IgD-negative memory B cell (primary cell): ENCODE results near the gene ZNF43. TPM values are rescaled to one million over a fixed set of nuclear protein-coding genes. Genes with fewer than 3 reads are reported as not detected.
"Not testable (repeated sequence)": the region's sequence is repeated elsewhere in the genome, so short reads cannot be mapped to it uniquely, and the experiment has no call there.

Experiments
- H3K27ac Mint-ChIP-seq, 3 donors: one replicate each; pipeline ENCODE4 v1.8.0; 2020 to 2022; ENCODE audit warnings: mild to moderate bottlenecking in 3 of 3, mixed read lengths in 3 of 3, moderate library complexity in 1 of 3
- H3K27me3 Mint-ChIP-seq: one replicate; pipeline ENCODE4 v1.8.0; 2021; ENCODE audit warnings: mixed read lengths
- H3K36me3 Mint-ChIP-seq: one replicate; pipeline ENCODE4 v1.8.0; 2020; ENCODE audit warnings: mild to moderate bottlenecking, mixed read lengths
- H3K4me1 Mint-ChIP-seq, 3 donors: one replicate each; pipeline ENCODE4 v1.8.0; 2020 to 2022; ENCODE audit warnings: mixed read lengths in 3 of 3, mild to moderate bottlenecking in 1 of 3
- H3K4me3 Mint-ChIP-seq, 4 donors: one replicate each; pipeline ENCODE4 v1.8.0; 2020 to 2022; ENCODE audit warnings: mild to moderate bottlenecking in 4 of 4, mixed read lengths in 4 of 4, moderate library complexity in 3 of 4
- H3K9me3 Mint-ChIP-seq, 3 donors: one replicate each; pipeline ENCODE4 v1.8.0; 2020 to 2021; ENCODE audit warnings: mixed read lengths in 3 of 3, mild to moderate bottlenecking in 1 of 3
- polyA plus RNA-seq: library from polyadenylated mRNA; unstranded; fragments of 300-500 nt; fragmentation: Illumina TruSeq; gene quantifications from one replicate; pipeline ENCODE4 v1.2.3, GENCODE V29; 2021

Gene ZNF43
- polyA plus RNA-seq, 1 donor from 2014 or later, result 17.0 TPM

GRCh38 chr19:21839976-21840375 lies 4.0 kb upstream of the ZNF43 start:
- H3K4me1 Mint-ChIP-seq, result peaks cover 3 to 14% (median 5%) of the 10 kb centered on the region in 3 donors
- no peaks in the 10 kb centered on the region for H3K27me3 Mint-ChIP-seq
- H3K36me3 Mint-ChIP-seq, result peaks cover 8% of the 10 kb centered on the region
- H3K4me3 Mint-ChIP-seq, result no peak overlapping the region
- H3K27ac Mint-ChIP-seq, result no peak overlapping the region
- H3K9me3 Mint-ChIP-seq, result no peaks in the 10 kb centered on the region

- H3K27ac Mint-ChIP-seq, result no peak overlapping the region
- no peaks in the 10 kb centered on the region for H3K9me3 Mint-ChIP-seq
- no peaks in the 10 kb centered on the region for H3K27me3 Mint-ChIP-seq
- H3K36me3 Mint-ChIP-seq, result peaks cover 6% of the 10 kb centered on the region
- H3K4me1 Mint-ChIP-seq, result peaks cover 3 to 17% (median 8%) of the 10 kb centered on the region in 3 donors
- peak overlapping the region in 1 of 4 donors; percentile 28 for H3K4me3 Mint-ChIP-seq
These were observed 2.7 kb upstream of the ZNF43 start for GRCh38 chr19:21838646-21839045.

- H3K4me1 Mint-ChIP-seq, result peaks cover 12 to 31% (median 20%) of the 10 kb centered on the region in 3 donors
- peak overlapping the region; percentile 98 to 99 (median 98) for H3K27ac Mint-ChIP-seq
- H3K36me3 Mint-ChIP-seq, result peaks cover 8% of the 10 kb centered on the region
- H3K27me3 Mint-ChIP-seq, result no peaks in the 10 kb centered on the region
- H3K4me3 Mint-ChIP-seq, result peak overlapping the region; percentile 97 to 99 (median 98)
- peaks cover 0 to 4% (median 0%) of the 10 kb centered on the region in 3 donors for H3K9me3 Mint-ChIP-seq
These were observed 563 bp downstream of the ZNF43 start for GRCh38 chr19:21835429-21835809.

GRCh38 chr19:21833733-21834132 lies 2.2 kb downstream of the ZNF43 start:
- peaks cover 14% of the 10 kb centered on the region for H3K36me3 Mint-ChIP-seq
- no peaks in the 10 kb centered on the region for H3K27me3 Mint-ChIP-seq
- H3K4me1 Mint-ChIP-seq, result peaks cover 15 to 39% (median 22%) of the 10 kb centered on the region in 3 donors
- peaks cover 0 to 11% (median 4%) of the 10 kb centered on the region in 3 donors for H3K9me3 Mint-ChIP-seq
- peak overlapping the region in 2 of 3 donors; percentile 67 to 82 for H3K27ac Mint-ChIP-seq
- peak overlapping the region in 3 of 4 donors; percentile 41 to 85 (median 82) for H3K4me3 Mint-ChIP-seq

- Mint-ChIP-seq H3K27me3 (no peaks in the 10 kb centered on the region), H3K4me3 (no peak overlapping the region), H3K36me3 (peaks cover 25% of the 10 kb centered on the region), H3K4me1 (peaks cover 2 to 7% (median 3%) of the 10 kb centered on the region in 3 donors), H3K9me3 (peaks cover 3 to 12% (median 10%) of the 10 kb centered on the region in 3 donors), H3K27ac (no peak overlapping the region)
These were observed 11.3 kb downstream of the ZNF43 start for GRCh38 chr19:21824679-21825078.

GRCh38 chr19:21823224-21823623 lies 12.8 kb downstream of the ZNF43 start:
- Mint-ChIP-seq H3K4me3 (no peak overlapping the region), H3K4me1 (peaks cover 1 to 5% (median 3%) of the 10 kb centered on the region in 3 donors), H3K36me3 (peaks cover 29% of the 10 kb centered on the region), H3K27ac (no peak overlapping the region), H3K9me3 (peaks cover 3 to 19% (median 13%) of the 10 kb centered on the region in 3 donors), H3K27me3 (no peaks in the 10 kb centered on the region)

- Mint-ChIP-seq H3K4me3 (peak overlapping the region in 1 of 4 donors; percentile 37), H3K27me3 (no peaks in the 10 kb centered on the region), H3K36me3 (peaks cover 45% of the 10 kb centered on the region), H3K9me3 (peaks cover 8 to 49% (median 17%) of the 10 kb centered on the region in 3 donors), H3K27ac (no peak overlapping the region), H3K4me1 (no peaks in the 10 kb centered on the region)
These were observed 23.5 kb downstream of the ZNF43 start for GRCh38 chr19:21812448-21812847.

- Mint-ChIP-seq H3K9me3 (peaks cover 10 to 45% (median 17%) of the 10 kb centered on the region in 3 donors), H3K36me3 (peaks cover 23% of the 10 kb centered on the region), H3K27ac (peak overlapping the region in 1 of 3 donors; percentile 4)
- H3K4me3 Mint-ChIP-seq, H3K4me1 Mint-ChIP-seq, H3K27me3 Mint-ChIP-seq: not testable (repeated sequence)
These were observed 27.5 kb downstream of the ZNF43 start for GRCh38 chr19:21808400-21809000.

- Mint-ChIP-seq H3K27ac (no peak overlapping the region), H3K4me3 (no peak overlapping the region), H3K36me3 (peaks cover 1% of the 10 kb centered on the region), H3K4me1 (no peaks in the 10 kb centered on the region), H3K27me3 (no peaks in the 10 kb centered on the region), H3K9me3 (peaks cover 10 to 21% (median 19%) of the 10 kb centered on the region in 3 donors)
These were observed 46.4 kb downstream of the ZNF43 start for GRCh38 chr19:21789466-21790085.

GRCh38 chr19:21786936-21787335 lies 49.0 kb downstream of the ZNF43 start:
- H3K9me3 Mint-ChIP-seq, result peaks cover 8 to 23% (median 14%) of the 10 kb centered on the region in 3 donors

GRCh38 chr19:21775792-21776191 lies 60.2 kb downstream of the ZNF43 start:
- H3K4me1 Mint-ChIP-seq, result not testable (repeated sequence)

More at GRCh38 chr19:21786936-21787335, 49.0 kb downstream of the ZNF43 start:
- no peak overlapping the region for H3K4me3 Mint-ChIP-seq
- H3K36me3 Mint-ChIP-seq, result peaks cover 1% of the 10 kb centered on the region
- no peak overlapping the region for H3K27ac Mint-ChIP-seq
- H3K4me1 Mint-ChIP-seq, result no peaks in the 10 kb centered on the region
- no peaks in the 10 kb centered on the region for H3K27me3 Mint-ChIP-seq

GRCh38 chr19:21767065-21767800 lies 68.7 kb downstream of the ZNF43 start, which contains the start of gene ZNF100:
TSS of gene ZNF100 (minus strand) at chr19:21767579. CDS start at chr19:21767429, 150 bp downstream.
- Mint-ChIP-seq H3K27ac (peak within 1 kb of the TSS; percentile 92 to 100 (median 94)), H3K27me3 (no peaks in the 10 kb centered on the region), H3K9me3 (no peaks in the 10 kb centered on the region), H3K4me3 (peak within 1 kb of the TSS; percentile 95 to 100 (median 98)), H3K4me1 (peaks cover 18 to 22% (median 19%) of the 10 kb centered on the region in 3 donors), H3K36me3 (peaks cover 7% of the 10 kb centered on the region)

More at GRCh38 chr19:21775792-21776191, 60.2 kb downstream of the ZNF43 start:
- H3K27me3 Mint-ChIP-seq, H3K9me3 Mint-ChIP-seq, H3K27ac Mint-ChIP-seq, H3K4me3 Mint-ChIP-seq, H3K36me3 Mint-ChIP-seq: not testable (repeated sequence)

- peak overlapping the region; percentile 95 to 100 (median 98) for H3K4me3 Mint-ChIP-seq
- not testable (repeated sequence) for H3K27me3 Mint-ChIP-seq, H3K9me3 Mint-ChIP-seq
- peak overlapping the region; percentile 92 to 100 (median 94) for H3K27ac Mint-ChIP-seq
- peaks cover 13% of the 10 kb centered on the region for H3K36me3 Mint-ChIP-seq
- peaks cover 18 to 22% (median 19%) of the 10 kb centered on the region in 3 donors for H3K4me1 Mint-ChIP-seq
These were observed 69.3 kb downstream of the ZNF43 start for GRCh38 chr19:21766705-21767064.

- Mint-ChIP-seq H3K27me3 (no peaks in the 10 kb centered on the region), H3K36me3 (peaks cover 19% of the 10 kb centered on the region), H3K4me3 (peak overlapping the region in 2 of 4 donors; percentile 3 to 33), H3K9me3 (no peaks in the 10 kb centered on the region), H3K4me1 (peaks cover 17 to 22% (median 19%) of the 10 kb centered on the region in 3 donors), H3K27ac (no peak overlapping the region)
These were observed 70.8 kb downstream of the ZNF43 start for GRCh38 chr19:21765151-21765550.

- peaks cover 26% of the 10 kb centered on the region for H3K36me3 Mint-ChIP-seq
- H3K4me3 Mint-ChIP-seq, result peak overlapping the region in 1 of 4 donors; percentile 12
- peaks cover 13 to 20% (median 14%) of the 10 kb centered on the region in 3 donors for H3K4me1 Mint-ChIP-seq
- not testable (repeated sequence) for H3K27me3 Mint-ChIP-seq, H3K9me3 Mint-ChIP-seq
- H3K27ac Mint-ChIP-seq, result peak overlapping the region in 1 of 3 donors; percentile 17
These were observed 74.4 kb downstream of the ZNF43 start for GRCh38 chr19:21761547-21761946.
